Duodenal mucosa (tissue), 2 donors: ENCODE results near the gene MYO7A.

ENCODE experiments used
- H3K27ac ChIP-seq: one replicate; pipeline ENCODE4 v1.7.0; 2013; ENCODE audit warnings: low read depth, low read length
- H3K27me3 ChIP-seq, 2 donors: one replicate each; pipeline ENCODE4 v1.7.0; 2013; ENCODE audit warnings: low read length in 2 of 2, control low read depth in 1 of 2; ENCODE audit not compliant: insufficient read depth in 2 of 2, control insufficient read depth in 1 of 2
- H3K36me3 ChIP-seq, 2 donors: one replicate each; pipeline ENCODE4 v1.7.0; 2013; ENCODE audit warnings: low read length in 2 of 2, control low read depth in 1 of 2; ENCODE audit not compliant: insufficient read depth in 2 of 2, control insufficient read depth in 1 of 2
- H3K4me1 ChIP-seq, 2 donors: one replicate each; pipeline ENCODE4 v1.7.0; 2013; ENCODE audit warnings: low read length in 2 of 2, control low read depth in 1 of 2; ENCODE audit not compliant: insufficient read depth in 2 of 2, control insufficient read depth in 1 of 2
- H3K4me3 ChIP-seq, 2 donors: one replicate each; pipeline ENCODE4 v1.7.0; 2013; ENCODE audit warnings: low read length in 2 of 2, low read depth in 1 of 2
- H3K9ac ChIP-seq, 2 donors: one replicate each; pipeline ENCODE4 v1.7.0; 2013; ENCODE audit warnings: low read length in 2 of 2, low read depth in 1 of 2
- H3K9me3 ChIP-seq, 2 donors: one replicate each; pipeline ENCODE4 v1.7.0; 2013; ENCODE audit warnings: low read length in 2 of 2, control low read depth in 1 of 2; ENCODE audit not compliant: control insufficient read depth in 1 of 2

The MYO7A gene

GRCh38 chr11:77086521-77087472 lies 41.2 kb upstream of the MYO7A start:
- Histone ChIP-seq H3K9ac (peak overlapping the region; percentile 65 to 85), H3K9me3 (no peaks in the 10 kb centered on the region), H3K36me3 (peaks cover 0 to 30% of the 10 kb centered on the region in 2 donors), H3K27me3 (no peaks in the 10 kb centered on the region), H3K4me3 (peak overlapping the region; percentile 38 to 51), H3K4me1 (peaks cover 86 to 93% of the 10 kb centered on the region in 2 donors), H3K27ac (peak overlapping the region; percentile 93)

DNA sequence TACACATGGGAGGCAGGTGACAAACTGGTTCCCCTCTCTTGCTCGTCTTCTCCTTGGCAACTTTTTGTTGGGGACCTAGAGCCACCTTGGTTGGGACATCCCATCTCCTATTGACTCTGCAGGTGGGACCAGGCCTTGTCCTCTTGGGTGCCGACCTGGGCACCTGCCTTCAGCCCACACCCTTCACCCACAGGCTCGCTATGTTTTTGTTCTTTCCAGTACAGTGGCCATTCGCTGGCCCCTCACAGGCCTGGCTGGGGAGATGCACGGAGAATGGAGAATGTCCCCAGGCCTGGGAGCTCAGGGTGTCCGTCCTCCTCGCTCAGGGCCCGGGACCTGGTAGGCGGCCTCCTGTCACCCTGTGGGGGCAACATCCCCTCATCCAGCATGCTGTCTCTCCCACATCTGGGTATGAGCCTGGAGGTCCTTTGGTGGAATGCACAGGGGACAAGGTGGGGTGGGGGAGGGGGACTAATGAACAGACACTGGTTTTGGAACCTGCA lies 40.3 kb upstream of the MYO7A start:
- H3K27me3 ChIP-seq = no peaks in the 10 kb centered on the region
- H3K9ac ChIP-seq = peak overlapping the region; percentile 51 to 85
- peaks cover 0 to 30% of the 10 kb centered on the region in 2 donors for H3K36me3 ChIP-seq
- peak overlapping the region; percentile 93 for H3K27ac ChIP-seq
- H3K4me3 ChIP-seq = peak overlapping the region; percentile 38 to 51
- H3K9me3 ChIP-seq = no peaks in the 10 kb centered on the region
- peaks cover 76 to 84% of the 10 kb centered on the region in 2 donors for H3K4me1 ChIP-seq

GRCh38 chr11:77088236-77089003 lies 39.6 kb upstream of the MYO7A start:
- Histone ChIP-seq H3K27me3 (no peaks in the 10 kb centered on the region), H3K36me3 (peaks cover 0 to 33% of the 10 kb centered on the region in 2 donors), H3K27ac (peak overlapping the region; percentile 93), H3K9me3 (no peaks in the 10 kb centered on the region), H3K4me3 (peak overlapping the region in 1 of 2 donors; percentile 38), H3K4me1 (peaks cover 69 to 77% of the 10 kb centered on the region in 2 donors), H3K9ac (peak overlapping the region; percentile 51 to 85)

GRCh38 chr11:77089004-77089545 lies 39.0 kb upstream of the MYO7A start:
- H3K27ac ChIP-seq = peak overlapping the region; percentile 50
- H3K4me3 ChIP-seq = no peak overlapping the region
- peak overlapping the region; percentile 35 to 50 for H3K9ac ChIP-seq
- peaks cover 4 to 39% of the 10 kb centered on the region in 2 donors for H3K36me3 ChIP-seq
- no peaks in the 10 kb centered on the region for H3K9me3 ChIP-seq
- H3K27me3 ChIP-seq = no peaks in the 10 kb centered on the region
- H3K4me1 ChIP-seq = peaks cover 66 to 77% of the 10 kb centered on the region in 2 donors

- Histone ChIP-seq H3K27me3 (no peaks in the 10 kb centered on the region), H3K36me3 (peaks cover 4 to 38% of the 10 kb centered on the region in 2 donors), H3K27ac (no peak overlapping the region), H3K4me1 (peaks cover 66 to 77% of the 10 kb centered on the region in 2 donors), H3K9me3 (no peaks in the 10 kb centered on the region), H3K9ac (no peak overlapping the region), H3K4me3 (no peak overlapping the region)
These were observed 38.0 kb upstream of the MYO7A start for GRCh38 chr11:77090046-77090372.

DNA sequence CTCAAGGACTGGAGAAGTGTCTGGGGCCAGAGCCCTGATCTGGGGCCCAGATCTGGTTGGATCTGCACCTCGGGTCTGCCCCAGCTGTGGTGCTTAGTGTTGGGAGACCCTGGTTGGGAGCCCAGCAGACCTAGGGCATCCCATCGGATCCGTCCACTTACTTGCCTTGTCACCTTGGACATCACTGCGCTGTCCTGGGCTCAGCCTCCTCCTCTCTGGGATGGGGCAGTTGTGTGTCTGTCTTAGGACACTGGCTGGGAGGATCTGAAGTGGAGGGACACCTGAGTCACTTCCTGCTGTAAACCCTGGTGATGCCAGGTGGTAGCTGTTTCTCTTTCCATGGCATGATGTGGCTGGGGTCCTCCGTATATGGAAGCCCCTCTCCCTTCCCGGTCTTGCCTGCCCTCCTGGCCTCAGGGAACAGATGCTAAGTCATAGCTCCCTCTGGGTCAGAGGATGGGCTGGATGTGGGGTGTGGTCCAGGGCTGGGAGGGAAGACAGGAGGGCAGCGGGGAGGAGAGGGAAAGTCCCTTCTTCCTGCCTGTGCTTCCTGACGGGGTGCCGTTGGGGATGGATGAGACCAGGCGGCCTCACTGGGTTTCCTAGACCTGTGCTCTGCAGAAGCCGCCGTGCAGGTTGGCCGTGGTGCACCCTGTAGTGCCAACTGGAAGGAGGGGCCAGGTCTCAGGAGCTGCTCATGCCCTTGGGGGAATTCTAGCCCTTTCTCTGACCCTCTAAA lies 37.5 kb upstream of the MYO7A start:
- Histone ChIP-seq H3K4me1 (peaks cover 69 to 78% of the 10 kb centered on the region in 2 donors), H3K9me3 (no peaks in the 10 kb centered on the region), H3K4me3 (no peak overlapping the region), H3K27ac (no peak overlapping the region), H3K9ac (no peak overlapping the region), H3K27me3 (no peaks in the 10 kb centered on the region), H3K36me3 (peaks cover 4 to 34% of the 10 kb centered on the region in 2 donors)

- Histone ChIP-seq H3K4me1 (peaks cover 69 to 76% of the 10 kb centered on the region in 2 donors), H3K4me3 (no peak overlapping the region), H3K9me3 (no peaks in the 10 kb centered on the region), H3K36me3 (peaks cover 10 to 31% of the 10 kb centered on the region in 2 donors), H3K27ac (no peak overlapping the region), H3K27me3 (no peaks in the 10 kb centered on the region), H3K9ac (no peak overlapping the region)
These were observed 36.7 kb upstream of the MYO7A start for GRCh38 chr11:77091146-77091940.

DNA sequence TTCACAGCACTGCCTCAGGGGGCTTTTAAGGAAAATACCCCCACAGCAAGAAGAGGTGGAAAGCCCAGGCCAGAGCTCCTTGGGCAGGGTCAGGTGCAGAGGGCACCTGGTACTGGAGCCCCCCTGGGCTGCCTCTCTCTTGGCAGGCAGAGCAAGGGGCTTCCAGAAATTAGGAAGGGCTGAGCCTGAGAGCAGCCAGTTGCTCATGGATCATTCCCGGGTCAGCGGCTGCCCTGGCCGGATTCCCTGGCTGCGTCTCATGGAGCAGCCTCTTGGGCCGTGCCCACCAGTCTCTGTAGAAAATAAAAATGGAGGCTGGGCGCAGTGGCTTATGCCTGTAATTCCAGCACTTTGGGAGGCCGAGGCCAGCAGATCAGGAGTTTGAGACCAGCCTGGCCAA lies 35.7 kb upstream of the MYO7A start:
- no peak overlapping the region for H3K4me3 ChIP-seq
- H3K27ac ChIP-seq = no peak overlapping the region
- no peak overlapping the region for H3K9ac ChIP-seq
- peaks cover 10 to 31% of the 10 kb centered on the region in 2 donors for H3K36me3 ChIP-seq
- H3K27me3 ChIP-seq = no peaks in the 10 kb centered on the region
- H3K4me1 ChIP-seq = peaks cover 70 to 71% of the 10 kb centered on the region in 2 donors
- no peaks in the 10 kb centered on the region for H3K9me3 ChIP-seq
